OCI-LY7 (cell line): ENCODE data around the gene BARHL2.

Experiments
- EZH2phosphoT487 ChIP-seq: fragments of 200-600 bp; sonication (generic); IDR thresholded peaks from 2 replicates; pipeline ENCODE4 v1.6.1; 2018; ENCODE audit warnings: low read depth, borderline replicate concordance, mild to moderate bottlenecking, mixed run types, antibody characterized with exemption, low read length, moderate library complexity, mixed read lengths
- TF ChIP-seq, protein P1 (sequence below): fragments of 200-600 bp; sonication (generic); conservative IDR thresholded peaks from 2 replicates; pipeline ENCODE4 v1.5.1; 2014; ENCODE audit warnings: mild to moderate bottlenecking, antibody characterized with exemption, low read length, moderate library complexity, mixed read lengths

DNA sequence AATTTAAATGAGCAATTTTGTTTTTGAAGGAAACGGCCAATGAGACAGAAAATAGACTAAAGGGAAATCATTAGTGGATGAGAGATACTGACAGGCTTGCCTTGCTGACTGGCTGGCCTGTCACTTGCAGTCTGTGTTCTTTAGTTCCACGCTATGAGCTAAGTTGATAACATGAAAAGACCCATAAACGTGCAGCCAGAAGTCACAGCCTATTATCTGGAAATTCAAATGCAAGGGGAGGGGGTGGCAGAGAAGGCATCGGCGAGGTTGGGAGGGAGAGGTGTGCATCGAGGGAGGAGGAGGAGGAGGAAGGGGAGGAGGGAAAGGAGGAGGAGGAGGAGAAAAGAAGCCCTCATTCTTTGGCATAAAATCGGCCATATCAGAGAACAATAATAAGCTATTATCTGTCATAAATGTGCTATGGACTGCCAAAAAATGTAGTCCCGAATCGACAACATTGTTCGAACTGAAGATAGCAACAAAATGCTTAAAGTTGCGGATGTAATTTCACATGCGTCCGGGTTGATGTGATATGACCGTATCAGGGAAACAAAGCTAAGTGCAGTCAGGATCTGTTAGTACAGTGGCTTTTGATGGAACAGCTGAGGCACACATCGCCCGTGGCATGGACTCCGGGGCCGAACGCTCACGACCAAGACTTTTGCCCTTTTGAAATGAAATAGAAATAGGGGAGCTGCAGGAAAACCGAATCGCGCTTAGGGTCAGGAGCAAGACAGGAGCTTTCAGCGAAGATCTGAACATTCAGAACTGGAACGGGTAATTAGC is 11.6 kb upstream of the BARHL2 start:
- TF ChIP-seq, protein P1, sequence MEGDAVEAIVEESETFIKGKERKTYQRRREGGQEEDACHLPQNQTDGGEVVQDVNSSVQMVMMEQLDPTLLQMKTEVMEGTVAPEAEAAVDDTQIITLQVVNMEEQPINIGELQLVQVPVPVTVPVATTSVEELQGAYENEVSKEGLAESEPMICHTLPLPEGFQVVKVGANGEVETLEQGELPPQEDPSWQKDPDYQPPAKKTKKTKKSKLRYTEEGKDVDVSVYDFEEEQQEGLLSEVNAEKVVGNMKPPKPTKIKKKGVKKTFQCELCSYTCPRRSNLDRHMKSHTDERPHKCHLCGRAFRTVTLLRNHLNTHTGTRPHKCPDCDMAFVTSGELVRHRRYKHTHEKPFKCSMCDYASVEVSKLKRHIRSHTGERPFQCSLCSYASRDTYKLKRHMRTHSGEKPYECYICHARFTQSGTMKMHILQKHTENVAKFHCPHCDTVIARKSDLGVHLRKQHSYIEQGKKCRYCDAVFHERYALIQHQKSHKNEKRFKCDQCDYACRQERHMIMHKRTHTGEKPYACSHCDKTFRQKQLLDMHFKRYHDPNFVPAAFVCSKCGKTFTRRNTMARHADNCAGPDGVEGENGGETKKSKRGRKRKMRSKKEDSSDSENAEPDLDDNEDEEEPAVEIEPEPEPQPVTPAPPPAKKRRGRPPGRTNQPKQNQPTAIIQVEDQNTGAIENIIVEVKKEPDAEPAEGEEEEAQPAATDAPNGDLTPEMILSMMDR = no peak
- TF ChIP-seq EZH2phosphoT487 = no peak
